H9 (cell line): ENCODE data around the gene GALNT17. TPM values are rescaled to one million over a fixed set of nuclear protein-coding genes. Genes with fewer than 3 reads are reported as not detected.

Experiments
- DNase-seq: peaks from one replicate; pipeline ENCODE4 v3.0.0-alpha.2; 2017
- H2AFZ ChIP-seq: one replicate; pipeline ENCODE4 v1.6.1; 2013; ENCODE audit warnings: mild to moderate bottlenecking, low read length, control low read depth, moderate library complexity
- H2AK5ac ChIP-seq: 2 replicates; pipeline ENCODE4 v1.6.1; 2013; ENCODE audit warnings: low read length, control low read depth, mixed read lengths; ENCODE audit not compliant: insufficient read length
- H2BK120ac ChIP-seq: one replicate; pipeline ENCODE4 v1.6.1; 2013; ENCODE audit warnings: low read depth, mild to moderate bottlenecking, low read length, control low read depth, inconsistent platforms; ENCODE audit not compliant: poor library complexity, severe bottlenecking
- H2BK12ac ChIP-seq: 2 replicates; pipeline ENCODE4 v1.6.1; 2013; ENCODE audit warnings: low read length, control low read depth, mixed read lengths, low read depth; ENCODE audit not compliant: insufficient read length
- H2BK15ac ChIP-seq: 2 replicates; pipeline ENCODE4 v1.6.1; 2013; ENCODE audit warnings: low read depth, low read length, control low read depth
- H2BK20ac ChIP-seq: one replicate; pipeline ENCODE4 v1.6.1; 2013; ENCODE audit warnings: low read depth, mild to moderate bottlenecking, low read length, control low read depth, inconsistent platforms; ENCODE audit not compliant: poor library complexity, severe bottlenecking
- H2BK5ac ChIP-seq: 2 replicates; pipeline ENCODE4 v1.6.1; 2013; ENCODE audit warnings: low read length, control low read depth, mixed read lengths; ENCODE audit not compliant: insufficient read length
- H3K14ac ChIP-seq: 2 replicates; pipeline ENCODE4 v1.6.1; 2013; ENCODE audit warnings: low read length, control low read depth; ENCODE audit not compliant: insufficient read depth
- H3K18ac ChIP-seq: 2 replicates; pipeline ENCODE4 v1.6.1; 2013; ENCODE audit warnings: low read depth, mild to moderate bottlenecking, mixed read lengths, low read length, control low read depth; ENCODE audit not compliant: insufficient read length
- H3K23ac ChIP-seq: 2 replicates; pipeline ENCODE4 v1.6.1; 2013; ENCODE audit warnings: low read length, control low read depth, mixed read lengths, low read depth; ENCODE audit not compliant: insufficient read length
- H3K23me2 ChIP-seq: 2 replicates; pipeline ENCODE4 v1.6.1; 2013; ENCODE audit warnings: low read depth, mild to moderate bottlenecking, mixed read lengths, low read length, control low read depth; ENCODE audit not compliant: insufficient read length, poor library complexity, severe bottlenecking
- H3K27ac ChIP-seq: 2 replicates; pipeline ENCODE4 v1.5.1; 2013; ENCODE audit warnings: low read length, control low read depth, mixed read lengths, low read depth; ENCODE audit not compliant: insufficient read length
- H3K27me3 ChIP-seq: 2 replicates; pipeline ENCODE4 v1.6.1; 2013; ENCODE audit warnings: low read length, control low read depth, inconsistent platforms; ENCODE audit not compliant: insufficient read depth
- H3K4ac ChIP-seq: 2 replicates; pipeline ENCODE4 v1.6.1; 2013; ENCODE audit warnings: low read depth, mild to moderate bottlenecking, control low read depth, inconsistent platforms, low read length, moderate library complexity
- H3K4me1 ChIP-seq: 2 replicates; pipeline ENCODE4 v1.6.1; 2013; ENCODE audit warnings: low read length, control low read depth, inconsistent platforms; ENCODE audit not compliant: insufficient read depth
- H3K4me2 ChIP-seq: 2 replicates; pipeline ENCODE4 v1.6.1; 2013; ENCODE audit warnings: low read length, control low read depth, mixed read lengths; ENCODE audit not compliant: insufficient read length, insufficient read depth
- H3K56ac ChIP-seq: 2 replicates; pipeline ENCODE4 v1.6.1; 2013; ENCODE audit warnings: low read depth, mild to moderate bottlenecking, mixed read lengths, low read length, control low read depth; ENCODE audit not compliant: insufficient read length
- H3K79me1 ChIP-seq: 2 replicates; pipeline ENCODE4 v1.6.1; 2013; ENCODE audit warnings: low read depth, mild to moderate bottlenecking, moderate library complexity, low read length, control low read depth, inconsistent platforms; ENCODE audit not compliant: insufficient read depth, poor library complexity, severe bottlenecking
- H3K79me2 ChIP-seq: 2 replicates; pipeline ENCODE4 v1.6.1; 2013; ENCODE audit warnings: low read length, control low read depth, inconsistent platforms; ENCODE audit not compliant: insufficient read depth
- H3K9ac ChIP-seq: 2 replicates; pipeline ENCODE4 v1.6.1; 2013; ENCODE audit warnings: low read length, control low read depth, mixed read lengths; ENCODE audit not compliant: insufficient read length; ENCODE audit errors: extremely low read depth
- H3K9me3 ChIP-seq: one replicate; pipeline ENCODE4 v1.6.1; 2013; ENCODE audit warnings: low read depth, low read length, inconsistent platforms; ENCODE audit not compliant: control insufficient read depth
- H3T11ph ChIP-seq: one replicate; pipeline ENCODE4 v1.6.1; 2013; ENCODE audit warnings: mild to moderate bottlenecking, low read length, control low read depth, inconsistent platforms
- H4K20me1 ChIP-seq: one replicate; pipeline ENCODE4 v1.6.1; 2013; ENCODE audit not compliant: control insufficient read depth, insufficient read length, insufficient read depth
- H4K5ac ChIP-seq: 2 replicates; pipeline ENCODE4 v1.6.1; 2013; ENCODE audit warnings: low read depth, mild to moderate bottlenecking, mixed read lengths, low read length, control low read depth; ENCODE audit not compliant: insufficient read length
- H4K8ac ChIP-seq: replicated peaks from 2 replicates; pipeline ENCODE4 v1.6.1; 2013; ENCODE audit warnings: low read length, control low read depth, mixed read lengths, low read depth; ENCODE audit not compliant: insufficient read length
- H4K91ac ChIP-seq: 2 replicates; pipeline ENCODE4 v1.6.1; 2013; ENCODE audit warnings: low read depth, mild to moderate bottlenecking, moderate library complexity, mixed read lengths, low read length, control low read depth; ENCODE audit not compliant: insufficient read length
- H3K27ac Mint-ChIP-seq, 3 experiments: 2 replicates in 2 of 3; 3 replicates in 1 of 3; pipeline ENCODE4 v1.8.0; 2020 to 2021; ENCODE audit warnings: mixed read lengths in 3 of 3, mild to moderate bottlenecking in 1 of 3, moderate library complexity in 1 of 3
- H3K27me3 Mint-ChIP-seq: 2 replicates; pipeline ENCODE4 v1.8.0; 2021; ENCODE audit warnings: low read depth, mild to moderate bottlenecking, moderate library complexity, mixed read lengths
- H3K36me3 Mint-ChIP-seq, 3 experiments: 2 replicates in 2 of 3; 3 replicates in 1 of 3; pipeline ENCODE4 v1.8.0; 2020 to 2021; ENCODE audit warnings: low read depth in 3 of 3, mixed read lengths in 3 of 3; ENCODE audit not compliant: insufficient read depth in 1 of 3
- H3K4me1 Mint-ChIP-seq, 2 experiments: 2 replicates each; pipeline ENCODE4 v1.8.0; 2020; ENCODE audit warnings: mixed read lengths in 2 of 2
- H3K4me3 Mint-ChIP-seq, 2 experiments: 2 replicates in 1 of 2; 3 replicates in 1 of 2; pipeline ENCODE4 v1.8.0; 2020 to 2021; ENCODE audit warnings: mild to moderate bottlenecking in 2 of 2, mixed read lengths in 2 of 2, moderate library complexity in 1 of 2
- H3K9me3 Mint-ChIP-seq, 2 experiments: 2 replicates in 1 of 2; 3 replicates in 1 of 2; pipeline ENCODE4 v1.8.0; 2020; ENCODE audit warnings: mild to moderate bottlenecking in 2 of 2, mixed read lengths in 2 of 2, moderate library complexity in 1 of 2
- CTCF ChIP-seq: fragments of 200-600 bp; sonication (generic); conservative IDR thresholded peaks from 3 replicates; pipeline ENCODE4 v1.8.0; 2021; ENCODE audit warnings: antibody characterized with exemption, mild to moderate bottlenecking
- WGBS: extraction: QIAGEN DNeasy Blood & Tissue Kit; methylation state at CpG from one replicate; pipeline ENCODE4 v1.1.7; 2013; ENCODE audit warnings: missing lambda C conversion rate, low lambda C conversion rate, mixed read lengths; ENCODE audit not compliant: insufficient read length; ENCODE audit errors: extremely low coverage; 5-methylcytosine and 5-hydroxymethylcytosine counted together
- total RNA-seq: library from RNA; stranded (reverse); gene quantifications from 2 replicates; pipeline ENCODE4 v1.2.1, GENCODE V29; 2021

GALNT17 gene
- total RNA-seq, 1 experiment from 2014 or later = 43.2 TPM

GRCh38 chr7:71580027-71580426, 448.1 kb downstream of the GALNT17 start:
- no peak overlapping the region for H4K5ac ChIP-seq
- no peak overlapping the region for H4K91ac ChIP-seq
- no peaks in the 10 kb centered on the region for H3K4me1 ChIP-seq
- H3K4me1 Mint-ChIP-seq = no peaks in the 10 kb centered on the region
- H3K36me3 Mint-ChIP-seq = peaks cover 9 to 26% (median 20%) of the 10 kb centered on the region in 3 experiments
- no peak overlapping the region for H2AK5ac ChIP-seq
- H3K9me3 Mint-ChIP-seq = no peaks in the 10 kb centered on the region
- H3K27ac ChIP-seq = no peak overlapping the region
- H2BK20ac ChIP-seq = no peak overlapping the region
- no peak for TF ChIP-seq CTCF
- H3K23ac ChIP-seq = no peak overlapping the region
- H3T11ph ChIP-seq = no peak overlapping the region
- 100% methylated on average over 1 of the region's 1 CpG for WGBS
- no peak overlapping the region for H2BK15ac ChIP-seq
- H3K4me3 Mint-ChIP-seq = no peak overlapping the region
- H3K18ac ChIP-seq = no peak overlapping the region
- DNase-seq = no peak
- no peak overlapping the region for H2BK12ac ChIP-seq
- no peak overlapping the region for H3K4me2 ChIP-seq
- H2AFZ ChIP-seq = no peak overlapping the region
- H3K27ac Mint-ChIP-seq = no peak overlapping the region
- H3K4ac ChIP-seq = no peak overlapping the region
- H3K27me3 ChIP-seq = no peaks in the 10 kb centered on the region
- no peaks in the 10 kb centered on the region for H3K27me3 Mint-ChIP-seq
- no peaks in the 10 kb centered on the region for H3K9me3 ChIP-seq
- H4K8ac ChIP-seq = no peak overlapping the region
- H3K79me1 ChIP-seq = no peaks in the 10 kb centered on the region
- H4K20me1 ChIP-seq = no peaks in the 10 kb centered on the region
- H2BK5ac ChIP-seq = no peak overlapping the region
- H3K14ac ChIP-seq = no peak overlapping the region
- no peaks in the 10 kb centered on the region for H3K23me2 ChIP-seq
- H3K79me2 ChIP-seq = no peaks in the 10 kb centered on the region
- no peak overlapping the region for H2BK120ac ChIP-seq
- no peak overlapping the region for H3K56ac ChIP-seq
- no peak overlapping the region for H3K9ac ChIP-seq
